HG02678 (cell line): ENCODE results near the gene ANKRD10.

Experiments used
- ATAC-seq: cut with Tn5 transposase; IDR thresholded peaks from one replicate; pipeline ENCODE4 v1.9.1; 2021; ENCODE audit warnings: mild to moderate bottlenecking, moderate library complexity; ENCODE audit not compliant: unreplicated experiment

Gene ANKRD10

DNA sequence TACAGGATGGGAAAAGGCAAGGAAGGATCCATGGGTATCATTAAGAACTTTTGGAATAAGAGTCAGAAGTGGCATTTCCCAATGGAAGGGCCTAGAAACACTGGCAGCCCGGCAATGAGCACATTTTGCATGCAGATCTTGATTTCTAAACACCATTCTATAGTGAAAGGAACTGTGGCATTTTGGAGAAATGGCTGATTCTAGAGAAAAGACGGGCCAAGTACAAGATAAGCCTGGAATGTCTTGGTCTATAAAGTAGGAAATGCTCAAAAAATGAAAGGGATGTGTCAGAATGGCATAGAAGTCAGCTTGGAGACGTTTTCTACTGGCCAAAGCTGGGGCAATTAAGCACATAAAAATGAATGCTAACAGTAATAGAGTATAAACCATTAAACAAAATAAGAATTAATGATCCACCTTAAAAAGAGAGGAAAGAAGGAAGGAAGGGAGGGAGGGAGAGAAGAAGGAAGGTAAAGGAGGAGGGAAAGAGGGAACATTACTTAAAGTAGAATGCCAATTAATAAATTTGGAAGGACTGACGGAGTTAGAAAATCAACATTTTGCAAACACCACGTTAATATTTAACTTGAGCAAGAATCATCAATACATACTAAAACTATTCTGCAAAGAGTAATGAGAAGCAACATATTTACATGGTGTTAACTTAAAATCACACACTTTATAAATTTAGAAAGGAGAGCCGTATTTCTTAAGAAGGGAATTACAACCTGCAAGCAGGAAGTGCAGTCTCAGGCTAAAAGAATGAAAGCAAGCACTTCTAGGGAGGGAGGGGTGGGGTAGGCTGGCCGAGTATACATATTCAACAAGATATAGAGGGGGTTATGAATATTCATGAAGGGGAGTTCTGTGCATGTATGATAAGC, 78.9 kb downstream of the ANKRD10 start:
- no peak for ATAC-seq

DNA sequence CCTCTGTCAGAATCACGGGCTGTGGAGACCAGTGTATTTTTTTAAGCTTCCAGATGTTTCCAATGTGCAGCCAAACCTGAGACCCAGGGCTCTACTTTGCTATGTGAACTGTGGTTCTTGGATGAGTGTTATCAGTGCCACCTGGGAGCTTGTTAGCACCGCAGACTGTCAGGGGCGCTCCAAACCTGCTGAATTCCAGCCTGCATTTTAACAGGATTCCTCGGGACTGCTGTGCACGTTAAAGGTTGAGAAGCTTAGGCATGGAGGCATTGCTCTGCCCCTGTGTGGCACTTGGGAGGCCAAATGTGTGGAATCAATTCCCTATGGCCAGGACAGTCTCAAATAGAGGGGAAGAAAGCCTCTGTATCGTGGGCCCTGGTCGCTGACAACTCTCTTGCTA, 80.3 kb downstream of the ANKRD10 start:
- ATAC-seq: no peak

DNA sequence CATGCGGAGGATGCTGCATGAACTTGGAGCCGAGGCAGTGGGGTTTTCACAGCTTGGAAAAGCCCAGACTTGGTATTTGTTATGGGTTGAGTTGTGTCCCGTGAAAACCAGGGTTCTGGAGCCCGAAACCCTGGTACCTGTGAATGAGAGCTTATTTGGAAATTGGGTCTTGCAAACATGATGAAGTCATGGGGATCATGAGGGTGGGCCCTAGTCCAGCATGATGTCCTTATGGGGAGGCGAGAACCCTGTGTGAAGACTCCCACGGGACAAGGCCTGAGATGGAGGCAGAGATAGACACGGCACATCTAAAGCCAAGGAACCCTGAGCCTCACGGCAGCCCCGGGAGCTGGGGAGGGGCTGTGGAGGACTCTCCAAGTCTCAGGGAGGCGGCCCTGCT, 82.3 kb downstream of the ANKRD10 start:
- no peak for ATAC-seq

DNA sequence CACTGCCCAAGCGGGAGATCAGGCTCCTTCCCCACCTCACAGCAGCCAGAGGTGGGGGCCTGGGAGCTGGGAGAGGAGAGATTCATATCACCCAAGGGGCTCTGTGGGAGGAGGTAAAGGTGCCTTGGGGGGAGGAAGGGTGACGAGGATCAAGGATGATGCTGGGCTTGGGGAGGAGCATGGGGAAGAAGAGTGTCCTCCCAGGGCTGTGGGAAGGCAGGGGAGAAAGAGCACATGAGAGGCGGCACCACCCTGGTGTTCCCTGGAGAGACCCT, 82.7 kb downstream of the ANKRD10 start:
- no peak for ATAC-seq

DNA sequence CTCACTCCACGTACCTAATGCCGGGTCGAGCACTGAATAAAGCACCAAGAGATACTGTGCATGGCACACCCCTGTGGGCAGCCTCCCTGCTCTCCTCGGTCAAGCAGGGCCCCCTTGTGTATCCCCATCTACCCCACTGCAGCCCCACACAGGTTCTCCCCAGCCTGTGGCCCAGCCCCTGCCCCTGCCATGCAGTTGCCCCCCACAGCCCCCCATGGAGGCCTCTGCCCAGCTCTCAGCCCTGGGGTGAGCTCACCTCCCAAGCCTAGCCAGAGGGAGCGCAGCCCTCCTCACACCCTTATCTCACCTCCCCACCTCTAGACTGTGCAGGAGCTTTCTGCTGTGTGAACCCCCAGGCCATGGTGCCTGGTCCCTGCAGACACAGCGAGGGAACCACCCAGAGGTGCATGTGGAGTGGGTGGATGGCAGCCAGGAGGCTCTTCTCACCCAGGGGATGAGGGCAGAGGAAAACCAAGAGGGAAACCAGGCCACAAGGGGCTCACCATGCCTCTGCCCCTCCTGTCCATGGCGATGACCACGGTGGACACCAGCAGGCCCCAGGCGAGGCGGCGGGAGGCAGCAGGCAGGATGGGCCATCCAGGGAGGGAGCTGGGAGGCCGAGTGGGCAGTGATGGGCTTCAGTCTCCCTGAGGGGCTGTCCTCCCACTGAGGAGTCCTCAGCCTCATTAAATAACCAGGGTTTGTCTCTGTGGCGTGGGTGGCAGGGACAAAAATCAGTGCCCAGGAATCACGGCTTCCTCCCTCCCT, 83.2 kb downstream of the ANKRD10 start:
- ATAC-seq: no peak

DNA sequence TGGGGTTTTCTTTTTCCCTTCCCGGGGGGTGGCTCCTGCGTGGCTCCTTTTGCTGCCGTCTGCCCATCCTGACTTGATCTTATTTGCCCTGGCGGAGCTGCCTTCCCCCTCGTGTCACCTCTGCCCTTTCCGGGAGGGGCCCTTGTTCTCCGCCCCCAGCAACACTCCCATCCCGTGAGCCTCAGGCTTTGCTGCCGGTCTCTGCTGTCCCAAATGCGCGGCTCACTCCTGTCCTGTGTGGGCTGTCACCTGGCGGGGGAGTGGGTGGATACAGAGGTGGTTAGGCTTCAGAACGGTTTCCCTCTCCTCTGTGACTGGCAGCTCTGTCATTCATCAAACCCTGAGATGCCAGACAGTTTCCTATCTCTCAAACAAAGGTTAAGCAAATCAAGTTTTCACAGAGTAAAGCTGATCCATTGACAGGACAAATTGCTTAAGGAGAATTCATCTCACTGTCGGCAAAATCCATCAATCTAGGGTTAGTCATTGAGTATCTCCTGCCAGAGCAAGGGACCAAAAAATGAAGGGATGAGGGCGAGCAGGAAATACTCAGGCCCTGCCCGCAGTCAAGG, 84.0 kb downstream of the ANKRD10 start:
- ATAC-seq: no peak

DNA sequence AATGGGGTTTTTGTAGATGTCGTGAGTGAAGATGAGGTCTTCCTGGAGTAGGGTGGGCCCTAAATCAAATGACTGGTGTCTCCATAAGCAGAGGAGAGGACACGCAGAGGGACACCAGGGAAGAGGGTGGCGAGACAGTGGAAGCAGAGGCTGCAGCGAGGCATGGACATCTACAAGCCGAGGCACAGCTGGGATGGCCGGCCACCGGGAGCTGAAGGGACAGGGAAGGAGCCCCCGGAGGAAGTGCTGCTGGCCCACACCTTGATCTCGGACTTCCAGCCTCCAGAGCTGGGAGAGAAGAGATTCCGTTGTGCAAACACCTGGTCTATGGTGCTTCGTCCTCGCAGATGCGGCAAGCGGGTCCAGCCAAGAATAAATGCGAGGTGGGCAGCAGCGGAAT, 84.5 kb downstream of the ANKRD10 start:
- no peak for ATAC-seq

DNA sequence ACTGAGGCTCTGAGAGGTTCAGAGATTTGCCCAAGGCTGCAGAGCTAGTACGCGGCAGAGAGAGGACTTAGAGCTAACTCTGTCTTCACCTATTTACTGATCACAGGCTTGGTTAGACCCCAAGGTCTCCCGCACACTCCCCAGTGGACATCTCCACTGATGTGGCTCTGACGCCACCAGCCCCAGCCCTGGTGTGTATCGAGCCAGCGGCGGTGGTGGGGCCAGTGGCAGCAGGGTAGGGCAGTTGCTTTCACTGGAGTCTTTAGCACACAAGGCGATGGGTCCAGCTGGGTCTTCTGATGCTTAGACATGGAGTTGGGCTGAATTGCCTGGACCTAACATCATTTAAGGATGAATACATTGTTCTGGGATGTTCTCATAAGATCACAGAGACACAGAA, 85.4 kb downstream of the ANKRD10 start:
- ATAC-seq: no peak

DNA sequence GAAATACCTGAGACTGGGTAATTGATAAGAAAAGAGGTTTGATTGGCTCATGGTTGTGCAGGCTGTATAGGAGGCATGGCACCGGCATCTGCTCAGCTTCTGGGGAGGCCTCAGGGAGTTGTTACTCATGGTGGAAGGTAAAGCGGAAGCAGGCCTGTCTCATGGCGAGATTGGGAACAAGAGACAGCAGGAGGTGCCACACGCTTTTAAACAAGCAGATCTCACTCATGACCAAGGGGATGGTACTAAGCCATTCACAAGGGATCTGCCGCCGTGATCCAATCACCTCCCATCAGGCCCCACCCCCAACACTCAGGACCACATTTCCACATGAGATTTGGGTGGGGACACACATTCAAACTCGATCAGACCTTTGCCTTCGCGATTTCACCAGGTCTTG, 86.2 kb downstream of the ANKRD10 start:
- no peak for ATAC-seq
